ENCODE results near the gene PHAX. TPM values are rescaled to one million over a fixed set of nuclear protein-coding genes. Genes with fewer than 3 reads are reported as not detected.

The PHAX gene
- total and polyA plus RNA-seq, 2 experiments from 2014 or later = 86.5 to 124 TPM

DNA sequence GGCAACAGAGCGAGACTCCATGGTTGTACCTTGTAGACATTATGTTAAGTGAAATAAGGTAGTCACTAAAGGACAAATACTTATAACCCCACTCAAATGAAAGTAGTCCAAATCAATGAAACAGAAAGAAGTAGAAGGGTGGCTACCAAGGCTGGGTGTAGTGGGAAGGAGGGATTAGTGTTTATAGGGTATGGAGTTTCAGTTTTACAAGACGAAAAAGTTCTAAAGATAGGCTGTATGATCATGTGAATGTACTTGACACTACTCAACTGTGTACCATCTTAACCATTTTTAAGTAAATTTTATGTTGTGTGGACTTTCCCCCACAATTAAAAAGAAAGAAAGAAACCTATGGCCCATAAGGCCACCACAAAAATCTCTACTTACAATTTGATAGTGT is 37.9 kb upstream of the PHAX start:
- TF ChIP-seq EZH2phosphoT487 (IDR thresholded peaks at IDR 0.05; ENCODE audit: insufficient read depth, low read depth) = no peak
- TF ChIP-seq EZH2 (IDR thresholded peaks at IDR 0.05; ENCODE audit: insufficient read depth, poor library complexity, severe bottlenecking) = no peak
- Histone ChIP-seq H4K20me1 (ENCODE audit: insufficient read depth) (no peaks in the 10 kb centered on the region), H3K27me3 (replicated peaks; ENCODE audit: insufficient read depth) (no peaks in the 10 kb centered on the region), H3K4me2 (ENCODE audit: unreplicated experiment) (no peak overlapping the region), H3K27ac (no peak overlapping the region), H2AFZ (no peak overlapping the region), H3K9me3 (ENCODE audit: low read depth) (no peaks in the 10 kb centered on the region), H3F3A (ENCODE audit: insufficient read depth) (no peaks in the 10 kb centered on the region), H3K9ac (no peak overlapping the region), H3K4me3 (no peak overlapping the region), H3K36me3 (ENCODE audit: low read depth) (peaks cover 30% of the 10 kb centered on the region; the same call in 1 of the 2 replicates), H3K79me2 (ENCODE audit: insufficient read depth) (no peaks in the 10 kb centered on the region), H3K4me1 (ENCODE audit: insufficient read depth) (no peaks in the 10 kb centered on the region), H3K9me2 (ENCODE audit: insufficient read depth) (no peaks in the 10 kb centered on the region)
- WGBS, 2 experiments (ENCODE audit: low coverage in 1 of 2, low lambda C conversion rate in 2 of 2, missing lambda C conversion rate in 2 of 2) = 89 to 100% methylated on average over 2 of the region's 2 CpGs
- in situ Hi-C loops (cut with MboI) = no loop called here
- no peak for DNase-seq

- no peaks in the 10 kb centered on the region for H3K9me3 ChIP-seq (ENCODE audit: low read depth)
- peaks cover 46% of the 10 kb centered on the region; the same call in 1 of the 2 replicates for H3K36me3 ChIP-seq (ENCODE audit: low read depth)
- no peak overlapping the region for H3K4me3 ChIP-seq
- H2AFZ ChIP-seq = no peak overlapping the region
- no peak overlapping the region for H3K9ac ChIP-seq
- no peak overlapping the region for H3K4me2 ChIP-seq (ENCODE audit: unreplicated experiment)
- H3K27me3 ChIP-seq (replicated peaks; ENCODE audit: insufficient read depth) = no peaks in the 10 kb centered on the region
- H3K9me2 ChIP-seq (ENCODE audit: insufficient read depth) = no peaks in the 10 kb centered on the region
- TF ChIP-seq EZH2phosphoT487 (IDR thresholded peaks at IDR 0.05; ENCODE audit: insufficient read depth, low read depth) (no peak), EZH2 (IDR thresholded peaks at IDR 0.05; ENCODE audit: insufficient read depth, poor library complexity, severe bottlenecking) (no peak)
- DNase-seq = no peak
- H3K79me2 ChIP-seq (ENCODE audit: insufficient read depth) = no peaks in the 10 kb centered on the region
- no peaks in the 10 kb centered on the region for H3F3A ChIP-seq (ENCODE audit: insufficient read depth)
- no peaks in the 10 kb centered on the region for H4K20me1 ChIP-seq (ENCODE audit: insufficient read depth)
- no peaks in the 10 kb centered on the region for H3K4me1 ChIP-seq (ENCODE audit: insufficient read depth)
- in situ Hi-C loops (cut with MboI) = no loop called here
- 99 to 100% methylated on average over 4 of the region's 4 CpGs for WGBS, 2 experiments (ENCODE audit: low coverage in 1 of 2, low lambda C conversion rate in 2 of 2, missing lambda C conversion rate in 2 of 2)
- H3K27ac ChIP-seq = no peak overlapping the region
These were observed 32.5 kb upstream of the PHAX start for GRCh38 chr5:126568206-126568755.

- Histone ChIP-seq H2AFZ (no peak overlapping the region), H3K36me3 (ENCODE audit: low read depth) (peaks cover 35% of the 10 kb centered on the region), H3F3A (ENCODE audit: insufficient read depth) (no peaks in the 10 kb centered on the region), H3K9ac (no peak overlapping the region), H3K9me2 (ENCODE audit: insufficient read depth) (no peaks in the 10 kb centered on the region), H3K9me3 (ENCODE audit: low read depth) (no peaks in the 10 kb centered on the region), H3K4me2 (ENCODE audit: unreplicated experiment) (no peak overlapping the region), H4K20me1 (ENCODE audit: insufficient read depth) (no peaks in the 10 kb centered on the region), H3K27me3 (replicated peaks; ENCODE audit: insufficient read depth) (no peaks in the 10 kb centered on the region), H3K4me3 (no peak overlapping the region), H3K27ac (no peak overlapping the region), H3K4me1 (ENCODE audit: insufficient read depth) (no peaks in the 10 kb centered on the region), H3K79me2 (ENCODE audit: insufficient read depth) (no peaks in the 10 kb centered on the region)
- 86 to 88% methylated on average over 10 of the region's 10 CpGs for WGBS, 2 experiments (ENCODE audit: low coverage in 1 of 2, low lambda C conversion rate in 2 of 2, missing lambda C conversion rate in 2 of 2)
- no peak for DNase-seq
- in situ Hi-C loops (cut with MboI) = no loop called here
- no peak for TF ChIP-seq EZH2phosphoT487 (IDR thresholded peaks at IDR 0.05; ENCODE audit: insufficient read depth, low read depth)
- TF ChIP-seq EZH2 (IDR thresholded peaks at IDR 0.05; ENCODE audit: insufficient read depth, poor library complexity, severe bottlenecking) = no peak
These were observed 25.1 kb upstream of the PHAX start for GRCh38 chr5:126575644-126576043.

DNA sequence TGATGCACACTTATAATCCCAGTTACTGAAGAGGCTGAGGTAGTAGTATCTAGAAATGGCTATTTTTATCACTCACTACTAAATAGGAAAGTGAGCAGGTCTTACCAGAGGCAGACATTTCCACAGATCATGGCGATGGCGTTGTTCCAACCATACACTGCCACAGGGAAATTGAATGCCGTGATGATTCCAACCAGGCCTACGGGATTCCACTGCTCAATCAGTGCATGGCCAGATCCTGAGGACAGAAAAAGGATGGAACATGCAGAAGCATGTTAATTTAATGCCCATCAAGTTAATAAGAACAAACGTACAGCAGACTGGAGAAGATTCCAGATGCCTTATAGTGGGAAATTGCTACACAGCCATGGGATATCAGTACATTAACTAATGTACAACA is 23.8 kb upstream of the PHAX start:
- WGBS, 2 experiments (ENCODE audit: low coverage in 1 of 2, low lambda C conversion rate in 2 of 2, missing lambda C conversion rate in 2 of 2) = 64 to 66% methylated on average over 5 of the region's 5 CpGs

More for the DNA sequence above, 23.8 kb upstream of the PHAX start:
- Histone ChIP-seq H3K9ac (no peak overlapping the region), H4K20me1 (ENCODE audit: insufficient read depth) (no peaks in the 10 kb centered on the region), H3K27ac (no peak overlapping the region), H3K4me3 (no peak overlapping the region), H3K9me2 (ENCODE audit: insufficient read depth) (no peaks in the 10 kb centered on the region), H3K9me3 (ENCODE audit: low read depth) (no peaks in the 10 kb centered on the region), H3F3A (ENCODE audit: insufficient read depth) (no peaks in the 10 kb centered on the region), H3K36me3 (ENCODE audit: low read depth) (peaks cover 34% of the 10 kb centered on the region), H2AFZ (no peak overlapping the region), H3K4me2 (ENCODE audit: unreplicated experiment) (no peak overlapping the region), H3K27me3 (replicated peaks; ENCODE audit: insufficient read depth) (no peaks in the 10 kb centered on the region), H3K4me1 (ENCODE audit: insufficient read depth) (no peaks in the 10 kb centered on the region), H3K79me2 (ENCODE audit: insufficient read depth) (no peaks in the 10 kb centered on the region)
- DNase-seq = no peak
- no peak for TF ChIP-seq EZH2 (IDR thresholded peaks at IDR 0.05; ENCODE audit: insufficient read depth, poor library complexity, severe bottlenecking)
- no peak for TF ChIP-seq EZH2phosphoT487 (IDR thresholded peaks at IDR 0.05; ENCODE audit: insufficient read depth, low read depth)
- in situ Hi-C loops (cut with MboI) = no loop called here

Measured in GM23248 (cell line).